Stomach (tissue), 9 donors: ENCODE results near the gene ARHGEF37. TPM values are rescaled to one million over a fixed set of nuclear protein-coding genes. Genes with fewer than 3 reads are reported as not detected.
A peak's percentile ranks its signal among the peaks of the same experiment; 100 is the strongest.

ENCODE experiments used
- DNase-seq, 2 donors: peaks; one replicate each; pipeline versions ENCODE4 v3.0.0 to v3.0.0-alpha.2; 2013 to 2019
- H3K27ac ChIP-seq, 5 donors: fragments of 200-600 bp in 4 of 5; sonication (generic) in 4 of 5; one replicate each; pipeline ENCODE4 v1.5.1; 2013 to 2019; ENCODE audit warnings: mild to moderate bottlenecking in 1 of 5, moderate library complexity in 1 of 5
- H3K27me3 ChIP-seq, 3 donors: fragments of 200-600 bp; sonication (generic); one replicate each; pipeline ENCODE4 v1.5.1; 2017 to 2019; ENCODE audit warnings: mixed run types in 1 of 3
- H3K36me3 ChIP-seq, 4 donors: fragments of 200-600 bp; sonication (generic); 1 replicate in 3 of 4; 2 replicates in 1 of 4; pipeline ENCODE4 v1.5.1; 2016 to 2019
- H3K4me1 ChIP-seq, 4 donors: fragments of 200-600 bp; sonication (generic); one replicate each; pipeline ENCODE4 v1.5.1; 2016 to 2019
- H3K4me3 ChIP-seq, 4 donors: fragments of 200-600 bp; sonication (generic) in 3 of 4; one replicate each; pipeline ENCODE4 v1.5.1; 2016 to 2019; ENCODE audit warnings: mild to moderate bottlenecking in 1 of 4
- H3K9me3 ChIP-seq, 4 donors: fragments of 200-600 bp; sonication (generic); one replicate each; pipeline ENCODE4 v1.5.1; 2016 to 2019
- CTCF ChIP-seq, 7 experiments: fragments of 450-650 bp in 4 of 7; fragments of 200-600 bp in 3 of 7; sonication (generic) in 3 of 7; IDR thresholded peaks; one replicate each; pipeline ENCODE4 v1.5.1; 2016 to 2019; ENCODE audit warnings: antibody characterized with exemption in 7 of 7, control low read depth in 2 of 7, mild to moderate bottlenecking in 1 of 7
- EP300 ChIP-seq: sonication (generic); formaldehyde crosslinking; IDR thresholded peaks from one replicate; pipeline ENCODE4 v1.6.1; 2017; ENCODE audit warnings: antibody characterized with exemption
- POLR2A ChIP-seq, 4 donors: fragments of 450-650 bp; IDR thresholded peaks; one replicate each; pipeline ENCODE4 v1.6.1; 2016; ENCODE audit warnings: antibody characterized with exemption in 4 of 4, control low read depth in 2 of 4, mild to moderate bottlenecking in 1 of 4, moderate library complexity in 1 of 4
- POLR2AphosphoS5 ChIP-seq, 3 donors: sonication (generic); formaldehyde crosslinking; IDR thresholded peaks; one replicate each; pipeline ENCODE4 v1.6.1; 2016; ENCODE audit warnings: antibody characterized with exemption in 3 of 3
- WGBS, 5 donors: extraction: QIAGEN DNeasy Blood & Tissue Kit in 3 of 5; methylation state at CpG; one replicate each; pipeline versions ENCODE4 v1.1.5 to v1.1.7; 2013 to 2018; 5-methylcytosine and 5-hydroxymethylcytosine counted together
- intact Hi-C: fragments of 100-400 bp; cut with DNase I; formaldehyde crosslinking; loops from one replicate; pipeline ENCODE4 v1.15.1; 2023; ENCODE audit warnings: low total_unique reads
- polyA plus RNA-seq, 3 donors: library from polyadenylated mRNA; stranded (reverse); fragments of 200-250 nt; gene quantifications; one replicate each; pipeline ENCODE4 v1.2.3, GENCODE V29; 2013
- total RNA-seq, 5 donors: library from RNA; depleted of rRNA; stranded (reverse); fragments of >200 nt; gene quantifications; one replicate each; pipeline versions ENCODE4 v1.1.0 to v1.2.3, GENCODE V29; 2014 to 2016
- donor health status: healthy with polysubstance abuse.
- donor health status: Bipolar disorder and iron deficiency.
- donor health status: healthy.

The ARHGEF37 gene
- total and polyA plus RNA-seq, 8 donors = 8.0 to 64.2 (median 21.9) TPM

- peak overlapping the region; percentile 40 to 82 (median 69) for H3K27ac ChIP-seq
- H3K27me3 ChIP-seq = no peaks in the 10 kb centered on the region
- H3K4me1 ChIP-seq = peaks cover 7 to 21% (median 19%) of the 10 kb centered on the region in 4 donors
- no peak for DNase-seq
- no peak for TF ChIP-seq POLR2AphosphoS5 (IDR thresholded peaks at IDR 0.05)
- no peak for TF ChIP-seq POLR2A (IDR thresholded peaks at IDR 0.05)
- no peak for TF ChIP-seq CTCF (IDR thresholded peaks at IDR 0.05)
- TF ChIP-seq EP300 = no peak
- intact Hi-C loops = no loop called here
- 59 to 80% (median 68%) methylated on average over 6 to 7 of the region's 7 CpGs for WGBS, 5 donors
- no peaks in the 10 kb centered on the region for H3K9me3 ChIP-seq
- peak overlapping the region in 1 of 4 donors; percentile 28 for H3K4me3 ChIP-seq
- no peaks in the 10 kb centered on the region for H3K36me3 ChIP-seq
Measured at GRCh38 chr5:149640350-149640999, 59.2 kb downstream of the ARHGEF37 start.

GRCh38 chr5:149641000-149641576 lies 59.8 kb downstream of the ARHGEF37 start:
- no peaks in the 10 kb centered on the region for H3K9me3 ChIP-seq
- peaks cover 7 to 21% (median 19%) of the 10 kb centered on the region in 4 donors for H3K4me1 ChIP-seq
- H3K4me3 ChIP-seq = peak overlapping the region in 3 of 4 donors; percentile 14 to 28 (median 19)
- no peaks in the 10 kb centered on the region for H3K27me3 ChIP-seq
- 47 to 54% (median 51%) methylated on average over 17 to 18 of the region's 18 CpGs for WGBS, 5 donors
- intact Hi-C loops = no loop called here
- no peaks in the 10 kb centered on the region for H3K36me3 ChIP-seq
- H3K27ac ChIP-seq = peak overlapping the region; percentile 40 to 82 (median 69)
- no peak for TF ChIP-seq EP300
- no peak for TF ChIP-seq CTCF (IDR thresholded peaks at IDR 0.05)
- TF ChIP-seq POLR2AphosphoS5 (IDR thresholded peaks at IDR 0.05) = peak in 2 of 3 donors; percentile 8 to 48
- no peak for TF ChIP-seq POLR2A (IDR thresholded peaks at IDR 0.05)
- DNase-seq = peak; percentile 53 to 76

DNA sequence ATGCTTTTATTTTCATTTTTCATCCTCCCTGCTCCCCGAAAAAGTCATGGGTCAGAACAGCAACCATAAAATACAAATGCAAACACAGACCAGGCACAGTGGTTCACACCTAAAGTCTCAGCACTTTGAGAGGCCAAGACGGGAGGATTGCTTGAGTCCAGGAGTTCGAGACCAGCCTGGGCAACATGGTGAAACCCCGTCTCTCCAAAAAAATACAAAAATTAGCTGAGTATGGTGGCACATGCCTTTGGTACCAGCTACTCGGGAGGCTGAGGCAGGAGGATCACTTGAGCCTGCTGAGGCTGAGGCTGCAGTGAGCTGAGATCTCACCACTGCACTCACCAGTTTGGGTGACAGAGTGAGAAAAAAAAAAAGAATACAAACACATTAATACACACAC lies 60.3 kb downstream of the ARHGEF37 start:
- intact Hi-C loops = no loop called here

DNA sequence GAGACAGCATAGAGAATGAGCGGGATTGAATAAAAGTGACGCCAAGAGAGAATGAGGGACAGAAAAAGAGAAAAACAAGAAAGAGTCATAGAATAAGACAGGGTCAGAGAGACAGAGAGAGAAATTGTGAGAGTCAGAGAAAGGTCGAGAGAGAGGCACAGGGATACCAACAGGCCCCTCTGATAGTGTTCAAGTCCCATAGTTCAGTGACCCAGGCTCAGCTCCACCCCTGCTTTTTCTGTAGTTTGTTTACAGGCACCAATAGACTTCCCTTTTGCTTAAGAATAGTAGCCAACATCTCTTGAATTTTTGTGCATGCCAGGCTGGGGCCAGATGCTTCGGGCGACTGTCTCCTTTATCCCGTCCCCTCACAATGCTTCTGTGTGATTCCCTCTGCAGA lies 62.5 kb downstream of the ARHGEF37 start:
- H3K9me3 ChIP-seq = no peaks in the 10 kb centered on the region
- TF ChIP-seq POLR2A (IDR thresholded peaks at IDR 0.05) = no peak
- no peak for TF ChIP-seq EP300
- TF ChIP-seq POLR2AphosphoS5 (IDR thresholded peaks at IDR 0.05) = no peak
- TF ChIP-seq CTCF (IDR thresholded peaks at IDR 0.05) = no peak
- intact Hi-C loops = no loop called here

More for the DNA sequence above, 60.3 kb downstream of the ARHGEF37 start:
- Histone ChIP-seq H3K4me1 (peaks cover 7 to 21% (median 19%) of the 10 kb centered on the region in 4 donors), H3K27ac (peak overlapping the region in 3 of 5 donors; percentile 69 to 82 (median 75)), H3K27me3 (no peaks in the 10 kb centered on the region), H3K9me3 (no peaks in the 10 kb centered on the region), H3K36me3 (no peaks in the 10 kb centered on the region), H3K4me3 (peak overlapping the region in 1 of 4 donors; percentile 28)
- TF ChIP-seq POLR2AphosphoS5 (IDR thresholded peaks at IDR 0.05) (no peak), CTCF (IDR thresholded peaks at IDR 0.05) (no peak), EP300 (no peak), POLR2A (IDR thresholded peaks at IDR 0.05) (no peak)
- 85 to 93% (median 89%) methylated on average over 5 of the region's 5 CpGs for WGBS, 5 donors
- no peak for DNase-seq

More for the DNA sequence above, 62.5 kb downstream of the ARHGEF37 start:
- H3K27me3 ChIP-seq = no peaks in the 10 kb centered on the region
- H3K4me1 ChIP-seq = peaks cover 7 to 21% (median 19%) of the 10 kb centered on the region in 4 donors
- H3K27ac ChIP-seq = no peak overlapping the region
- 76 to 88% (median 84%) methylated on average over 6 of the region's 6 CpGs for WGBS, 5 donors
- no peak overlapping the region for H3K4me3 ChIP-seq
- no peaks in the 10 kb centered on the region for H3K36me3 ChIP-seq
- no peak for DNase-seq
